HepG2 (cell line): ENCODE data around the gene PHRF1. TPM values are rescaled to one million over a fixed set of nuclear protein-coding genes. Genes with fewer than 3 reads are reported as not detected.

Experiments used
- PAF1 ChIP-seq: IDR thresholded peaks from 2 replicates; pipeline ENCODE4 v1.6.1; 2016; ENCODE audit warnings: missing genetic modification reagents, missing compliant biosample characterization
- POLR2AphosphoS2 ChIP-seq: IDR thresholded peaks from 2 replicates; pipeline ENCODE4 v1.6.1; 2011; ENCODE audit warnings: low read depth, low read length, improper control_type of control experiment
- POLR2AphosphoS5 ChIP-seq: IDR thresholded peaks from 2 replicates; pipeline ENCODE4 v1.6.1; 2012; ENCODE audit warnings: low read depth, low read length
- RAD21 ChIP-seq: fragments of 450-650 bp; formaldehyde crosslinking; IDR thresholded peaks from 2 replicates; pipeline ENCODE4 v1.5.0; 2020; ENCODE audit warnings: mild to moderate bottlenecking
- RBFOX2 ChIP-seq: fragments of 200-400 bp; formaldehyde crosslinking; IDR thresholded peaks from 2 replicates; pipeline ENCODE4 v1.6.1; 2017; ENCODE audit warnings: low read depth, mild to moderate bottlenecking, low read length
- ZFY ChIP-seq: sonication (generic); formaldehyde crosslinking; IDR thresholded peaks from 2 replicates; pipeline ENCODE4 v1.4.0; 2020; ENCODE audit warnings: missing genetic modification reagents
- ZNF317 ChIP-seq: sonication (generic); formaldehyde crosslinking; IDR thresholded peaks from 2 replicates; pipeline ENCODE4 v1.5.0; 2020; ENCODE audit warnings: mild to moderate bottlenecking, missing genetic modification reagents
- ZNF441 ChIP-seq: sonication (generic); formaldehyde crosslinking; IDR thresholded peaks from 2 replicates; pipeline ENCODE4 v1.7.0; 2021; ENCODE audit warnings: missing genetic modification reagents, borderline replicate concordance
- ZNF572 ChIP-seq: sonication (generic); formaldehyde crosslinking; IDR thresholded peaks from 2 replicates; pipeline ENCODE4 v1.5.1; 2020; ENCODE audit warnings: mild to moderate bottlenecking, missing genetic modification reagents
- polyA plus RNA-seq, 8 experiments: library from polyadenylated mRNA; depleted of rRNA in 3 of 8; stranded (reverse) in 7 of 8; unstranded in 1 of 8; fragments of >200 nt; fragmentation: Illumina TruSeq in 4 of 8; extraction: Trizol in 4 of 8; gene quantifications; 2 replicates each; pipeline versions ENCODE4 v1.2.1 to v1.2.3, GENCODE V29; 2011 to 2016; ENCODE audit warnings: low read depth in 4 of 8, missing spikeins in 1 of 8, mixed read lengths in 1 of 8; ENCODE audit not compliant: insufficient read depth in 1 of 8
- total RNA-seq, 5 experiments: library from RNA; depleted of rRNA; stranded (reverse); fragments of >200 nt; fragmentation: Illumina TruSeq; extraction: Trizol; gene quantifications; 2 replicates each; pipeline ENCODE4 v1.2.3, GENCODE V29; 2016; ENCODE audit warnings: low read depth in 1 of 5
- TF ChIP-seq, protein P1 (sequence below): sonication (generic); formaldehyde crosslinking; IDR thresholded peaks from 2 replicates; pipeline ENCODE4 v1.5.0; 2020; ENCODE audit warnings: mild to moderate bottlenecking, missing genetic modification reagents
- TF ChIP-seq, protein P2 (sequence below): sonication (generic); formaldehyde crosslinking; IDR thresholded peaks from 2 replicates; pipeline ENCODE4 v1.4.0; 2020; ENCODE audit warnings: mild to moderate bottlenecking, missing genetic modification reagents
- TF ChIP-seq, protein P3 (sequence below): sonication (generic); formaldehyde crosslinking; IDR thresholded peaks from 2 replicates; pipeline ENCODE4 v1.5.0; 2020; ENCODE audit warnings: mild to moderate bottlenecking, missing genetic modification reagents
- TF ChIP-seq, protein P4 (sequence below), 2 experiments: sonication (generic) in 1 of 2; formaldehyde crosslinking in 1 of 2; IDR thresholded peaks; 2 replicates each; pipeline versions ENCODE4 v1.4.0 to v1.6.1; 2018 to 2020; ENCODE audit warnings: missing genetic modification reagents in 2 of 2, borderline replicate concordance in 1 of 2, low read depth in 1 of 2, mild to moderate bottlenecking in 1 of 2, missing biosample characterization in 1 of 2
- TF ChIP-seq, protein P5 (sequence below): sonication (generic); formaldehyde crosslinking; IDR thresholded peaks from 2 replicates; pipeline ENCODE4 v1.5.0; 2020; ENCODE audit warnings: mild to moderate bottlenecking, missing genetic modification reagents, moderate library complexity

The PHRF1 gene
- total and polyA plus RNA-seq, 2 of the 13 experiments (the other 11 are each of a cell fraction or from before 2014, with no cell fraction given), result 8.2 to 16.7 TPM

DNA sequence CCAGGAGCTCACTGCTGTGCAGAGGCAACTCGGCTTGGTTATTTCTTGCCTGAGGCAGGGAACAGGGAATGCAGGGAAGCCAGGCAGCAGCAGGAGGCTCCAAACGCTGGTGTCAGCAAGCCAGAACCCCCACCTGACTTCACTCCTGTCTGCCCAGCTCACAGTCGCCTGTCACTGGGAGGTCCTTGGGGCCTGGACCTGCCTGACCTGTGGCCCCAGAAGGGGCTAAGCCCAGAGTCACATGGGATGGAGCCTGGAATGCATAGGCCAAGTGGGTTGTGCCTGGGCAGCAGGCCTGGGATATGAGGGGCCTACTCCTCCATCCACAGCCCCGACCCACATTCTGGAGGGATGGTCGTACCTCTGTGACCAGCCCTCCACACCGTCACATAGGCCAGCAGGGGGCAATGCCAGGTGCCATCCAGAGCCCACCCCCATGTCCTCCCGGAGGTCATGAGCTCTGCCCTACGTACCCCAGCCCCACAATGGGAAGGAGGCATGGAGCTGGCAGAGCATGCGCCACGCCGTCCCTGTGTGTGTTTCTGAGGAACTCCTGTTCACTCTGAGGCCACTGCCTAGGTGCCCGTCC, 10.3 kb upstream of the PHRF1 start (continued):
- TF ChIP-seq, protein P1, sequence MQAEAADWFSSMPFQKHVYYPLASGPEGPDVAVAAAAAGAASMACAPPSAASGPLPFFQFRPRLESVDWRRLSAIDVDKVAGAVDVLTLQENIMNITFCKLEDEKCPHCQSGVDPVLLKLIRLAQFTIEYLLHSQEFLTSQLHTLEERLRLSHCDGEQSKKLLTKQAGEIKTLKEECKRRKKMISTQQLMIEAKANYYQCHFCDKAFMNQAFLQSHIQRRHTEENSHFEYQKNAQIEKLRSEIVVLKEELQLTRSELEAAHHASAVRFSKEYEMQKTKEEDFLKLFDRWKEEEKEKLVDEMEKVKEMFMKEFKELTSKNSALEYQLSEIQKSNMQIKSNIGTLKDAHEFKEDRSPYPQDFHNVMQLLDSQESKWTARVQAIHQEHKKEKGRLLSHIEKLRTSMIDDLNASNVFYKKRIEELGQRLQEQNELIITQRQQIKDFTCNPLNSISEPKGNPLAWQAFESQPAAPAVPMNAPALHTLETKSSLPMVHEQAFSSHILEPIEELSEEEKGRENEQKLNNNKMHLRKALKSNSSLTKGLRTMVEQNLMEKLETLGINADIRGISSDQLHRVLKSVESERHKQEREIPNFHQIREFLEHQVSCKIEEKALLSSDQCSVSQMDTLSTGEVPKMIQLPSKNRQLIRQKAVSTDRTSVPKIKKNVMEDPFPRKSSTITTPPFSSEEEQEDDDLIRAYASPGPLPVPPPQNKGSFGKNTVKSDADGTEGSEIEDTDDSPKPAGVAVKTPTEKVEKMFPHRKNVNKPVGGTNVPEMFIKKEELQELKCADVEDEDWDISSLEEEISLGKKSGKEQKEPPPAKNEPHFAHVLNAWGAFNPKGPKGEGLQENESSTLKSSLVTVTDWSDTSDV (CRISPR knock-in tag), result peak; percentile 76; the same call in 1 of the 2 replicates
- TF ChIP-seq RBFOX2 (peak; percentile 59), ZNF317 (CRISPR knock-in tag) (peak; percentile 88), PAF1 (CRISPR knock-in tag) (peak; percentile 53; the same call in 1 of the 2 replicates), ZFY (CRISPR knock-in tag) (peak; percentile 17; the same call in 1 of the 2 replicates), POLR2AphosphoS2 (no peak), RAD21 (0 out of 2 replicates have a peak, but pooled peaks have one; percentile 19), ZNF572 (CRISPR knock-in tag) (0 out of 2 replicates have a peak, but pooled peaks have one; percentile 65), POLR2AphosphoS5 (peak; percentile 14), ZNF441 (no peak)
- TF ChIP-seq, protein P2, sequence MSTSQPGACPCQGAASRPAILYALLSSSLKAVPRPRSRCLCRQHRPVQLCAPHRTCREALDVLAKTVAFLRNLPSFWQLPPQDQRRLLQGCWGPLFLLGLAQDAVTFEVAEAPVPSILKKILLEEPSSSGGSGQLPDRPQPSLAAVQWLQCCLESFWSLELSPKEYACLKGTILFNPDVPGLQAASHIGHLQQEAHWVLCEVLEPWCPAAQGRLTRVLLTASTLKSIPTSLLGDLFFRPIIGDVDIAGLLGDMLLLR (CRISPR knock-in tag), result 0 out of 2 replicates have a peak, but pooled peaks have one; percentile 49
- TF ChIP-seq, protein P3, sequence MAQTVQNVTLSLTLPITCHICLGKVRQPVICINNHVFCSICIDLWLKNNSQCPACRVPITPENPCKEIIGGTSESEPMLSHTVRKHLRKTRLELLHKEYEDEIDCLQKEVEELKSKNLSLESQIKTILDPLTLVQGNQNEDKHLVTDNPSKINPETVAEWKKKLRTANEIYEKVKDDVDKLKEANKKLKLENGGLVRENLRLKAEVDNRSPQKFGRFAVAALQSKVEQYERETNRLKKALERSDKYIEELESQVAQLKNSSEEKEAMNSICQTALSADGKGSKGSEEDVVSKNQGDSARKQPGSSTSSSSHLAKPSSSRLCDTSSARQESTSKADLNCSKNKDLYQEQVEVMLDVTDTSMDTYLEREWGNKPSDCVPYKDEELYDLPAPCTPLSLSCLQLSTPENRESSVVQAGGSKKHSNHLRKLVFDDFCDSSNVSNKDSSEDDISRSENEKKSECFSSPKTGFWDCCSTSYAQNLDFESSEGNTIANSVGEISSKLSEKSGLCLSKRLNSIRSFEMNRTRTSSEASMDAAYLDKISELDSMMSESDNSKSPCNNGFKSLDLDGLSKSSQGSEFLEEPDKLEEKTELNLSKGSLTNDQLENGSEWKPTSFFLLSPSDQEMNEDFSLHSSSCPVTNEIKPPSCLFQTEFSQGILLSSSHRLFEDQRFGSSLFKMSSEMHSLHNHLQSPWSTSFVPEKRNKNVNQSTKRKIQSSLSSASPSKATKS (CRISPR knock-in tag), result no peak
- TF ChIP-seq, protein P4, sequence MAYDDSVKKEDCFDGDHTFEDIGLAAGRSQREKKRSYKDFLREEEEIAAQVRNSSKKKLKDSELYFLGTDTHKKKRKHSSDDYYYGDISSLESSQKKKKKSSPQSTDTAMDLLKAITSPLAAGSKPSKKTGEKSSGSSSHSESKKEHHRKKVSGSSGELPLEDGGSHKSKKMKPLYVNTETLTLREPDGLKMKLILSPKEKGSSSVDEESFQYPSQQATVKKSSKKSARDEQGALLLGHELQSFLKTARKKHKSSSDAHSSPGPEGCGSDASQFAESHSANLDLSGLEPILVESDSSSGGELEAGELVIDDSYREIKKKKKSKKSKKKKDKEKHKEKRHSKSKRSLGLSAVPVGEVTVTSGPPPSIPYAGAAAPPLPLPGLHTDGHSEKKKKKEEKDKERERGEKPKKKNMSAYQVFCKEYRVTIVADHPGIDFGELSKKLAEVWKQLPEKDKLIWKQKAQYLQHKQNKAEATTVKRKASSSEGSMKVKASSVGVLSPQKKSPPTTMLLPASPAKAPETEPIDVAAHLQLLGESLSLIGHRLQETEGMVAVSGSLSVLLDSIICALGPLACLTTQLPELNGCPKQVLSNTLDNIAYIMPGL (CRISPR knock-in tag; IDR thresholded peaks at IDR 0.05; ENCODE audit: borderline replicate concordance in 1 of 2, low read depth in 1 of 2), result peak in 1 of 2 experiments; percentile 46; a peak in 1 of 4 replicates
- TF ChIP-seq, protein P5, sequence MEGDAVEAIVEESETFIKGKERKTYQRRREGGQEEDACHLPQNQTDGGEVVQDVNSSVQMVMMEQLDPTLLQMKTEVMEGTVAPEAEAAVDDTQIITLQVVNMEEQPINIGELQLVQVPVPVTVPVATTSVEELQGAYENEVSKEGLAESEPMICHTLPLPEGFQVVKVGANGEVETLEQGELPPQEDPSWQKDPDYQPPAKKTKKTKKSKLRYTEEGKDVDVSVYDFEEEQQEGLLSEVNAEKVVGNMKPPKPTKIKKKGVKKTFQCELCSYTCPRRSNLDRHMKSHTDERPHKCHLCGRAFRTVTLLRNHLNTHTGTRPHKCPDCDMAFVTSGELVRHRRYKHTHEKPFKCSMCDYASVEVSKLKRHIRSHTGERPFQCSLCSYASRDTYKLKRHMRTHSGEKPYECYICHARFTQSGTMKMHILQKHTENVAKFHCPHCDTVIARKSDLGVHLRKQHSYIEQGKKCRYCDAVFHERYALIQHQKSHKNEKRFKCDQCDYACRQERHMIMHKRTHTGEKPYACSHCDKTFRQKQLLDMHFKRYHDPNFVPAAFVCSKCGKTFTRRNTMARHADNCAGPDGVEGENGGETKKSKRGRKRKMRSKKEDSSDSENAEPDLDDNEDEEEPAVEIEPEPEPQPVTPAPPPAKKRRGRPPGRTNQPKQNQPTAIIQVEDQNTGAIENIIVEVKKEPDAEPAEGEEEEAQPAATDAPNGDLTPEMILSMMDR (CRISPR knock-in tag), result peak; percentile 53
